Natural killer cell (primary cell): ENCODE results near the gene SLC30A2. TPM values are rescaled to one million over a fixed set of nuclear protein-coding genes. Genes with fewer than 3 reads are reported as not detected.

Experiments
- ATAC-seq, 3 donors: fragments of 150-1000 bp in 2 of 3; fragments of 200-7000 bp in 1 of 3; cut with Tn5 transposase; 1 replicate in 1 of 3; 2 replicates in 2 of 3; pipeline ENCODE4 v1.10.0; 2021; ENCODE audit warnings: mild to moderate bottlenecking in 2 of 3, moderate library complexity in 2 of 3
- DNase-seq, 2 donors: peaks; one replicate each; pipeline versions ENCODE4 v3.0.0 to v3.0.0-alpha.2; 2013 to 2021; ENCODE audit warnings: mixed read lengths in 1 of 2
- H3K27ac ChIP-seq: one replicate; pipeline ENCODE4 v1.5.1; 2013; ENCODE audit warnings: mild to moderate bottlenecking, low read length
- H3K27me3 ChIP-seq: one replicate; pipeline ENCODE4 v1.6.1; 2013; ENCODE audit warnings: low read length; ENCODE audit not compliant: control insufficient read depth, insufficient read depth
- H3K36me3 ChIP-seq: one replicate; pipeline ENCODE4 v1.6.1; 2013; ENCODE audit warnings: low read length; ENCODE audit not compliant: control insufficient read depth, insufficient read depth
- H3K4me1 ChIP-seq: one replicate; pipeline ENCODE4 v1.6.1; 2013; ENCODE audit warnings: low read length; ENCODE audit not compliant: control insufficient read depth, insufficient read depth
- H3K4me3 ChIP-seq: one replicate; pipeline ENCODE4 v1.5.1; 2013; ENCODE audit warnings: low read length
- H3K9me3 ChIP-seq: one replicate; pipeline ENCODE4 v1.6.1; 2013; ENCODE audit warnings: low read length; ENCODE audit not compliant: control insufficient read depth, insufficient read depth
- H3K27ac Mint-ChIP-seq, 2 donors: one replicate each; pipeline ENCODE4 v1.8.0; 2022; ENCODE audit warnings: mild to moderate bottlenecking in 2 of 2, mixed read lengths in 2 of 2, moderate library complexity in 1 of 2
- H3K27me3 Mint-ChIP-seq, 2 donors: one replicate each; pipeline ENCODE4 v1.8.0; 2022; ENCODE audit warnings: low read depth in 2 of 2, mixed read lengths in 2 of 2
- H3K36me3 Mint-ChIP-seq: one replicate; pipeline ENCODE4 v1.8.0; 2022; ENCODE audit warnings: mixed read lengths
- H3K4me1 Mint-ChIP-seq, 2 donors: one replicate each; pipeline ENCODE4 v1.8.0; 2022; ENCODE audit warnings: mixed read lengths in 2 of 2
- H3K4me3 Mint-ChIP-seq: one replicate; pipeline ENCODE4 v1.8.0; 2022; ENCODE audit warnings: mild to moderate bottlenecking, moderate library complexity, mixed read lengths
- H3K9me3 Mint-ChIP-seq, 2 donors: one replicate each; pipeline ENCODE4 v1.8.0; 2022; ENCODE audit warnings: mixed read lengths in 2 of 2
- CTCF ChIP-seq: fragments of 200-600 bp; IDR thresholded peaks from one replicate; pipeline ENCODE4 v1.8.0; 2022; ENCODE audit warnings: antibody characterized with exemption
- WGBS: methylation state at CpG from one replicate; pipeline ENCODE4 v1.1.7; 2013; ENCODE audit warnings: missing lambda C conversion rate; ENCODE audit not compliant: insufficient coverage; 5-methylcytosine and 5-hydroxymethylcytosine counted together
- intact Hi-C: fragments of 100-400 bp; cut with micrococcal nuclease; formaldehyde crosslinking; loops from one replicate; pipeline ENCODE4 v1.14.2; 2022
- total RNA-seq, 4 donors: library from RNA; stranded (reverse); fragments of 120-200 nt in 1 of 4; gene quantifications; one replicate each; pipeline versions ENCODE4 v1.2.3 to v1.2.4, GENCODE V29; 2013 to 2022

SLC30A2 gene
- total RNA-seq, 3 donors from 2014 or later (not counting 1 experiment from before 2014, with no cell fraction given): not detected

- H3K9me3 ChIP-seq: no peaks in the 10 kb centered on the region
- WGBS: 92% methylated on average over 4 of the region's 4 CpGs
Measured at GRCh38 chr1:26066857-26067256, 20.9 kb upstream of the SLC30A2 start.

DNA sequence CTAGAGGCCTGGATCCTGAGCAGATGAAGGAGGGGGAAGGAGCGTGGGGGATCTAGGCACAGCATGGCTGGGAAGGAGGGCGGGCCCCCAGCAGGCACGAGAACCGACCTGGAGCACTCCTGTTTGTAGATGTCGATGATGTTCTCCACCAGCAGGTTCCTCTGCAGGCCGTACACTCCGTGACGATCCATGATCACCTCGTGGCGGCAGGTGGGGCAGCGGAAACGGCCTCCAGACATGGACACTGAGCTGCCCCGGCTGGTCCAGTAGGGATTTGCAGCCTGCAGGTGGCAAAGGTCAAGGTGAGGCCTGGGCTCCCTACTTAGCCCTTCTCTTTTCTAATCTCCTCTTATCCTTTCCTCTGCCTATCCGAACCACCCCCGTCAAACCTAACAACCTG is 20.2 kb upstream of the SLC30A2 start:
- H3K4me1 Mint-ChIP-seq: no peaks in the 10 kb centered on the region

More at GRCh38 chr1:26066857-26067256, 20.9 kb upstream of the SLC30A2 start:
- Mint-ChIP-seq H3K4me1 (no peaks in the 10 kb centered on the region), H3K27ac (no peak overlapping the region), H3K9me3 (no peaks in the 10 kb centered on the region), H3K27me3 (peaks cover 11 to 19% of the 10 kb centered on the region in 2 donors), H3K4me3 (no peak overlapping the region), H3K36me3 (no peaks in the 10 kb centered on the region)
- H3K4me3 ChIP-seq: no peak overlapping the region
- TF ChIP-seq CTCF: no peak
- intact Hi-C loops: no loop called here
- no peaks in the 10 kb centered on the region for H3K36me3 ChIP-seq
- no peak for ATAC-seq
- no peaks in the 10 kb centered on the region for H3K27me3 ChIP-seq
- no peak for DNase-seq
- no peaks in the 10 kb centered on the region for H3K4me1 ChIP-seq
- no peak overlapping the region for H3K27ac ChIP-seq

GRCh38 chr1:26064553-26064952 is 18.6 kb upstream of the SLC30A2 start:
- Mint-ChIP-seq H3K36me3 (no peaks in the 10 kb centered on the region), H3K4me1 (no peaks in the 10 kb centered on the region), H3K4me3 (no peak overlapping the region), H3K9me3 (no peaks in the 10 kb centered on the region), H3K27ac (no peak overlapping the region), H3K27me3 (peaks cover 8 to 11% of the 10 kb centered on the region in 2 donors)
- no peaks in the 10 kb centered on the region for H3K36me3 ChIP-seq
- intact Hi-C loops: no loop called here
- no peaks in the 10 kb centered on the region for H3K4me1 ChIP-seq
- 81% methylated on average over 2 of the region's 3 CpGs for WGBS
- H3K27me3 ChIP-seq: no peaks in the 10 kb centered on the region
- ATAC-seq: no peak
- no peaks in the 10 kb centered on the region for H3K9me3 ChIP-seq
- H3K27ac ChIP-seq: no peak overlapping the region
- no peak overlapping the region for H3K4me3 ChIP-seq
- no peak for TF ChIP-seq CTCF
- DNase-seq: no peak

More for the DNA sequence above, 20.2 kb upstream of the SLC30A2 start:
- H3K27ac Mint-ChIP-seq: no peak overlapping the region
- TF ChIP-seq CTCF: no peak
- 86% methylated on average over 15 of the region's 15 CpGs for WGBS
- DNase-seq (no peak), ATAC-seq (no peak)
- H3K36me3 ChIP-seq: no peaks in the 10 kb centered on the region
- H3K4me3 Mint-ChIP-seq: no peak overlapping the region
- no peaks in the 10 kb centered on the region for H3K27me3 ChIP-seq
- no peaks in the 10 kb centered on the region for H3K36me3 Mint-ChIP-seq
- H3K9me3 Mint-ChIP-seq: no peaks in the 10 kb centered on the region
- intact Hi-C loops: no loop called here
- no peak overlapping the region for H3K4me3 ChIP-seq
- no peaks in the 10 kb centered on the region for H3K9me3 ChIP-seq
- H3K27me3 Mint-ChIP-seq: peaks cover 9 to 15% of the 10 kb centered on the region in 2 donors
- H3K27ac ChIP-seq: no peak overlapping the region
- no peaks in the 10 kb centered on the region for H3K4me1 ChIP-seq

DNA sequence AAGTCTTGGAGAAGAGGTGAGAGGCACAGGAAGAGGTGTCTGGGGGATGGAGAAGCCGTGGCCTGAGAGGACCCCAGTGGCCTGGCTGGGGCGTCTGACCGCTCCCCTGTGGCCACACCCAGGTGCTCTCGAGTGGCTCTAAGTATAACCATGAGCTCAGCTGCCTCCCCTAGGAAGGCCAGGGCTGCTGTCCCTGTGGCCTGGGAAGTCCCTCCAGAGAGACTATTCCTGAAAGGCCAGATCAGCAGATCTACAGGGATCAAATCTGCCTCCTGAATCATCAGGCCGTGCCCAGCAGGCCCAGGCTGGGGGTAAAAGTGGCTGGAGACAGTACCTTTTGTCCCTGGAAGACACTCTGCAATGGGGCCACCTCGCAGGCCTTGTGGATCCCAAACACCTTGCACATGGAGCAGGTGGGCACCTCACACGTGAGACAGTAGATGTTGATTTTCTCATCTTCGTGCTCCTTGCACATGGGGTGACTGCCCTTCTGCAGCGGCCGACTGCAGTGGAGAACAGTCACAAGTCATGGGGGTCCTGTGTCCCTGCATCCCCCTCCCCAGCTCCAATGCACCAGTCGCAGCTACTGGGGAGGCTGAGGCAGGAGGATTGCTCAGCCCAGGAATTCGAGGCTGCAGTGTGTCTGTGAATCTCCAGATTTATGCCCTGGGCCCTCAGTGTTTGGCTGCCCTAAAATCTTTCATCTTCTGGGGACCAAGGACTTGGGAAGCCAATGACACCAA is 15.1 kb upstream of the SLC30A2 start:
- no peak overlapping the region for H3K27ac ChIP-seq
- H3K27me3 ChIP-seq: no peaks in the 10 kb centered on the region
- H3K27me3 Mint-ChIP-seq: peaks cover 0 to 14% of the 10 kb centered on the region in 2 donors
- H3K27ac Mint-ChIP-seq: no peak overlapping the region
- H3K36me3 Mint-ChIP-seq: no peaks in the 10 kb centered on the region
- no peak for TF ChIP-seq CTCF
- ATAC-seq (no peak), DNase-seq (no peak)
- H3K4me1 Mint-ChIP-seq: no peaks in the 10 kb centered on the region
- no peaks in the 10 kb centered on the region for H3K4me1 ChIP-seq
- 82% methylated on average over 12 of the region's 12 CpGs for WGBS
- no peak overlapping the region for H3K4me3 ChIP-seq
- H3K9me3 Mint-ChIP-seq: no peaks in the 10 kb centered on the region
- intact Hi-C loops: no loop called here
- H3K9me3 ChIP-seq: no peaks in the 10 kb centered on the region
- no peak overlapping the region for H3K4me3 Mint-ChIP-seq
- no peaks in the 10 kb centered on the region for H3K36me3 ChIP-seq
